ENCODE data around the gene PRDM1. TPM values are rescaled to one million over a fixed set of nuclear protein-coding genes. Genes with fewer than 3 reads are reported as not detected.
A peak's percentile ranks its signal among the peaks of the same experiment; 100 is the strongest.

The PRDM1 gene
- total RNA-seq, 4 donors from 2014 or later: 6.4 to 57.8 (median 14.9) TPM

GRCh38 chr6:106090001-106090400 is 3.9 kb downstream of the PRDM1 start:
- no peak for DNase-seq
- no peaks in the 10 kb centered on the region for H3K9me3 ChIP-seq
- H3K27me3 ChIP-seq: no peaks in the 10 kb centered on the region
- H3K4me3 ChIP-seq: peak overlapping the region in 3 of 4 donors; percentile 8 to 61 (median 56)
- peak overlapping the region; percentile 2 to 35 (median 10) for H3K27ac ChIP-seq
- H3K36me3 ChIP-seq: no peaks in the 10 kb centered on the region
- TF ChIP-seq POLR2A (IDR thresholded peaks at IDR 0.05) (no peak), CTCF (IDR thresholded peaks at IDR 0.05) (peak in 4 of 6 experiments; percentile 4 to 25 (median 22))
- H3K4me1 ChIP-seq: peaks cover 0 to 11% (median 0%) of the 10 kb centered on the region in 4 donors

GRCh38 chr6:106092279-106092678 is 6.1 kb downstream of the PRDM1 start:
- Histone ChIP-seq H3K4me1 (peaks cover 0 to 9% (median 3%) of the 10 kb centered on the region in 4 donors), H3K36me3 (no peaks in the 10 kb centered on the region), H3K27me3 (no peaks in the 10 kb centered on the region), H3K27ac (peak overlapping the region in 2 of 4 donors; percentile 3 to 25), H3K9me3 (no peaks in the 10 kb centered on the region), H3K4me3 (peak overlapping the region in 1 of 4 donors; percentile 8)
- TF ChIP-seq CTCF (IDR thresholded peaks at IDR 0.05) (no peak), POLR2A (IDR thresholded peaks at IDR 0.05) (no peak)
- no peak for DNase-seq

GRCh38 chr6:106094261-106094963 is 8.3 kb downstream of the PRDM1 start:
- peak overlapping the region in 2 of 4 donors; percentile 20 to 57 for H3K27ac ChIP-seq
- H3K36me3 ChIP-seq: no peaks in the 10 kb centered on the region
- no peak for TF ChIP-seq POLR2A (IDR thresholded peaks at IDR 0.05)
- no peak for TF ChIP-seq CTCF (IDR thresholded peaks at IDR 0.05)
- no peaks in the 10 kb centered on the region for H3K9me3 ChIP-seq
- no peak for DNase-seq
- H3K4me1 ChIP-seq: peaks cover 0 to 11% (median 3%) of the 10 kb centered on the region in 4 donors
- no peak overlapping the region for H3K4me3 ChIP-seq
- H3K27me3 ChIP-seq: no peaks in the 10 kb centered on the region

- Histone ChIP-seq H3K36me3 (no peaks in the 10 kb centered on the region), H3K4me1 (peaks cover 0 to 15% (median 3%) of the 10 kb centered on the region in 4 donors), H3K27ac (peak overlapping the region in 2 of 4 donors; percentile 57 to 76), H3K9me3 (no peaks in the 10 kb centered on the region), H3K27me3 (no peaks in the 10 kb centered on the region), H3K4me3 (no peak overlapping the region)
- TF ChIP-seq CTCF (IDR thresholded peaks at IDR 0.05): no peak
- TF ChIP-seq POLR2A (IDR thresholded peaks at IDR 0.05): no peak
- DNase-seq: no peak
Observed at GRCh38 chr6:106094964-106095335, 8.8 kb downstream of the PRDM1 start.

- Histone ChIP-seq H3K4me1 (peaks cover 0 to 15% (median 3%) of the 10 kb centered on the region in 4 donors), H3K27ac (peak overlapping the region; percentile 76 to 95 (median 92)), H3K36me3 (no peaks in the 10 kb centered on the region), H3K9me3 (no peaks in the 10 kb centered on the region), H3K27me3 (no peaks in the 10 kb centered on the region), H3K4me3 (peak overlapping the region; percentile 39 to 66 (median 50))
- DNase-seq: peak in 2 of 3 donors; percentile 71 to 87
- TF ChIP-seq POLR2A (IDR thresholded peaks at IDR 0.05) (peak; percentile 46 to 51), CTCF (IDR thresholded peaks at IDR 0.05) (peak in 1 of 6 experiments; percentile 10)
Observed at GRCh38 chr6:106097411-106098231, 11.5 kb downstream of the PRDM1 start.

All from Peyer's patch (tissue), 4 donors.